ENCODE results near the gene SLC37A1. TPM values are rescaled to one million over a fixed set of nuclear protein-coding genes. Genes with fewer than 3 reads are reported as not detected.

SLC37A1 gene
- total and polyA plus RNA-seq, 9 of the 15 experiments (the other 6 are each of a cell fraction or from before 2014, with no cell fraction given) = 0.06 to 3.4 (median 0.40) TPM

- no peak for TF ChIP-seq MIER1 (IDR thresholded peaks at IDR 0.05; ENCODE audit: low read depth)
Measured at GRCh38 chr21:42622284-42622683, 108.6 kb downstream of the SLC37A1 start (continued).

GRCh38 chr21:42623694-42624093 is 110.0 kb downstream of the SLC37A1 start:
- no TSS peak for BruUV-seq (replicated peaks)
- no peaks in the 10 kb centered on the region for H3K36me3 ChIP-seq (ENCODE audit: control insufficient read depth, insufficient read depth, low read length)
- WGBS (ENCODE audit: insufficient coverage, low coverage, missing lambda C conversion rate) = 1% methylated on average over 7 of the region's 7 CpGs
- no peak for DNase-seq (ENCODE audit: extremely low read depth in 1 of 4, low spot score in 3 of 4)
- FAIRE-seq = no peak
- no peak overlapping the region for H3K4me2 ChIP-seq (ENCODE audit: insufficient read depth, low read length)
- no peaks in the 10 kb centered on the region for H3K9me1 ChIP-seq (ENCODE audit: control insufficient read depth, insufficient read depth, low read length)
- H3K79me2 ChIP-seq (ENCODE audit: control insufficient read depth, insufficient read depth, low read length) = no peaks in the 10 kb centered on the region
- no peaks in the 10 kb centered on the region for H4K20me1 ChIP-seq (replicated peaks; ENCODE audit: control insufficient read depth, insufficient read depth, low read length)
- TF ChIP-seq, protein P1, sequence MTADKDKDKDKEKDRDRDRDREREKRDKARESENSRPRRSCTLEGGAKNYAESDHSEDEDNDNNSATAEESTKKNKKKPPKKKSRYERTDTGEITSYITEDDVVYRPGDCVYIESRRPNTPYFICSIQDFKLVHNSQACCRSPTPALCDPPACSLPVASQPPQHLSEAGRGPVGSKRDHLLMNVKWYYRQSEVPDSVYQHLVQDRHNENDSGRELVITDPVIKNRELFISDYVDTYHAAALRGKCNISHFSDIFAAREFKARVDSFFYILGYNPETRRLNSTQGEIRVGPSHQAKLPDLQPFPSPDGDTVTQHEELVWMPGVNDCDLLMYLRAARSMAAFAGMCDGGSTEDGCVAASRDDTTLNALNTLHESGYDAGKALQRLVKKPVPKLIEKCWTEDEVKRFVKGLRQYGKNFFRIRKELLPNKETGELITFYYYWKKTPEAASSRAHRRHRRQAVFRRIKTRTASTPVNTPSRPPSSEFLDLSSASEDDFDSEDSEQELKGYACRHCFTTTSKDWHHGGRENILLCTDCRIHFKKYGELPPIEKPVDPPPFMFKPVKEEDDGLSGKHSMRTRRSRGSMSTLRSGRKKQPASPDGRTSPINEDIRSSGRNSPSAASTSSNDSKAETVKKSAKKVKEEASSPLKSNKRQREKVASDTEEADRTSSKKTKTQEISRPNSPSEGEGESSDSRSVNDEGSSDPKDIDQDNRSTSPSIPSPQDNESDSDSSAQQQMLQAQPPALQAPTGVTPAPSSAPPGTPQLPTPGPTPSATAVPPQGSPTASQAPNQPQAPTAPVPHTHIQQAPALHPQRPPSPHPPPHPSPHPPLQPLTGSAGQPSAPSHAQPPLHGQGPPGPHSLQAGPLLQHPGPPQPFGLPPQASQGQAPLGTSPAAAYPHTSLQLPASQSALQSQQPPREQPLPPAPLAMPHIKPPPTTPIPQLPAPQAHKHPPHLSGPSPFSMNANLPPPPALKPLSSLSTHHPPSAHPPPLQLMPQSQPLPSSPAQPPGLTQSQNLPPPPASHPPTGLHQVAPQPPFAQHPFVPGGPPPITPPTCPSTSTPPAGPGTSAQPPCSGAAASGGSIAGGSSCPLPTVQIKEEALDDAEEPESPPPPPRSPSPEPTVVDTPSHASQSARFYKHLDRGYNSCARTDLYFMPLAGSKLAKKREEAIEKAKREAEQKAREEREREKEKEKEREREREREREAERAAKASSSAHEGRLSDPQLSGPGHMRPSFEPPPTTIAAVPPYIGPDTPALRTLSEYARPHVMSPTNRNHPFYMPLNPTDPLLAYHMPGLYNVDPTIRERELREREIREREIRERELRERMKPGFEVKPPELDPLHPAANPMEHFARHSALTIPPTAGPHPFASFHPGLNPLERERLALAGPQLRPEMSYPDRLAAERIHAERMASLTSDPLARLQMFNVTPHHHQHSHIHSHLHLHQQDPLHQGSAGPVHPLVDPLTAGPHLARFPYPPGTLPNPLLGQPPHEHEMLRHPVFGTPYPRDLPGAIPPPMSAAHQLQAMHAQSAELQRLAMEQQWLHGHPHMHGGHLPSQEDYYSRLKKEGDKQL (CRISPR knock-in tag; IDR thresholded peaks at IDR 0.05; ENCODE audit: borderline replicate concordance) = no peak
- TF ChIP-seq ARHGAP35 (IDR thresholded peaks at IDR 0.05; ENCODE audit: partially characterized antibody) (no peak), NFATC3 (IDR thresholded peaks at IDR 0.05) (no peak), ZNF444 (CRISPR knock-in tag; IDR thresholded peaks at IDR 0.05) (no peak), ZNF551 (CRISPR knock-in tag; IDR thresholded peaks at IDR 0.05) (no peak), PRMT5 (CRISPR knock-in tag; IDR thresholded peaks at IDR 0.05) (no peak), ZNF583 (CRISPR knock-in tag; IDR thresholded peaks at IDR 0.05) (no peak), SRSF9 (IDR thresholded peaks at IDR 0.05; ENCODE audit: borderline replicate concordance, low read depth, low read length) (no peak), LEF1 (IDR thresholded peaks at IDR 0.05) (no peak), HSF4 (CRISPR knock-in tag; IDR thresholded peaks at IDR 0.05; ENCODE audit: borderline replicate concordance) (no peak), NCOA1 (IDR thresholded peaks at IDR 0.05; ENCODE audit: low read depth) (no peak), ZNF316 (IDR thresholded peaks at IDR 0.05) (no peak), ILK (tag; IDR thresholded peaks at IDR 0.05; ENCODE audit: borderline replicate concordance, low read depth) (no peak)
- TF ChIP-seq, protein P2, sequence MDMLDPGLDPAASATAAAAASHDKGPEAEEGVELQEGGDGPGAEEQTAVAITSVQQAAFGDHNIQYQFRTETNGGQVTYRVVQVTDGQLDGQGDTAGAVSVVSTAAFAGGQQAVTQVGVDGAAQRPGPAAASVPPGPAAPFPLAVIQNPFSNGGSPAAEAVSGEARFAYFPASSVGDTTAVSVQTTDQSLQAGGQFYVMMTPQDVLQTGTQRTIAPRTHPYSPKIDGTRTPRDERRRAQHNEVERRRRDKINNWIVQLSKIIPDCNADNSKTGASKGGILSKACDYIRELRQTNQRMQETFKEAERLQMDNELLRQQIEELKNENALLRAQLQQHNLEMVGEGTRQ (CRISPR knock-in tag; IDR thresholded peaks at IDR 0.05) = no peak
- TF ChIP-seq, protein P3, sequence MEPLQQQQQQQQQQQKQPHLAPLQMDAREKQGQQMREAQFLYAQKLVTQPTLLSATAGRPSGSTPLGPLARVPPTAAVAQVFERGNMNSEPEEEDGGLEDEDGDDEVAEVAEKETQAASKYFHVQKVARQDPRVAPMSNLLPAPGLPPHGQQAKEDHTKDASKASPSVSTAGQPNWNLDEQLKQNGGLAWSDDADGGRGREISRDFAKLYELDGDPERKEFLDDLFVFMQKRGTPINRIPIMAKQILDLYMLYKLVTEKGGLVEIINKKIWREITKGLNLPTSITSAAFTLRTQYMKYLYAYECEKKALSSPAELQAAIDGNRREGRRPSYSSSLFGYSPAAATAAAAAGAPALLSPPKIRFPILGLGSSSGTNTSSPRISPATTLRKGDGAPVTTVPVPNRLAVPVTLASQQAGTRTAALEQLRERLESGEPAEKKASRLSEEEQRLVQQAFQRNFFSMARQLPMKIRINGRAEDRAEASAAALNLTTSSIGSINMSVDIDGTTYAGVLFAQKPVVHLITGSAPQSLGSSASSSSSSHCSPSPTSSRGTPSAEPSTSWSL (CRISPR knock-in tag; IDR thresholded peaks at IDR 0.05; ENCODE audit: borderline replicate concordance) = no peak
- ChIA-PET POLR2A (interaction anchor here (0.6 kb wide), 2 partner anchors 15 to 33 kb away, joined by 3 read pairs; no protein-coding TSS in a partner anchor), CTCF (ENCODE audit: low intra/inter-chr PET ratio) (no interaction called here)
- H3K9ac ChIP-seq (ENCODE audit: insufficient read depth in 1 of 2, low read depth in 2 of 2, low read length in 2 of 2) = no peak overlapping the region
- in situ Hi-C loops (cut with MboI) = no loop called here
- no peak for ATAC-seq
- no peaks in the 10 kb centered on the region; the same call in 1 of the 2 replicates for H3K9me3 ChIP-seq (replicated peaks; ENCODE audit: control insufficient read depth, insufficient read depth, low read depth, low read length)
- peaks cover 28 to 60% of the 10 kb centered on the region in 2 experiments for H3K27me3 ChIP-seq (ENCODE audit: control insufficient read depth in 2 of 2, insufficient read depth in 2 of 2, low read length in 2 of 2)
- no peak overlapping the region for H3K27ac ChIP-seq (ENCODE audit: extremely low read depth, low read depth, low read length)
- H3K4me1 ChIP-seq (replicated peaks in 1 of 2; ENCODE audit: control insufficient read depth in 2 of 2, insufficient read depth in 2 of 2, low read length in 2 of 2) = no peaks in the 10 kb centered on the region
- intact Hi-C loops (cut with micrococcal nuclease) = no loop called here
- H3K4me3 ChIP-seq = no peak overlapping the region
- H2AFZ ChIP-seq (ENCODE audit: low read depth, low read length) = no peak overlapping the region

Data from K562 (cell line).